Measurements from ENCODE around the gene COL4A5. TPM values are rescaled to one million over a fixed set of nuclear protein-coding genes. Genes with fewer than 3 reads are reported as not detected.

COL4A5 gene
- total RNA-seq, 1 experiment from 2014 or later = 0.24 TPM

DNA sequence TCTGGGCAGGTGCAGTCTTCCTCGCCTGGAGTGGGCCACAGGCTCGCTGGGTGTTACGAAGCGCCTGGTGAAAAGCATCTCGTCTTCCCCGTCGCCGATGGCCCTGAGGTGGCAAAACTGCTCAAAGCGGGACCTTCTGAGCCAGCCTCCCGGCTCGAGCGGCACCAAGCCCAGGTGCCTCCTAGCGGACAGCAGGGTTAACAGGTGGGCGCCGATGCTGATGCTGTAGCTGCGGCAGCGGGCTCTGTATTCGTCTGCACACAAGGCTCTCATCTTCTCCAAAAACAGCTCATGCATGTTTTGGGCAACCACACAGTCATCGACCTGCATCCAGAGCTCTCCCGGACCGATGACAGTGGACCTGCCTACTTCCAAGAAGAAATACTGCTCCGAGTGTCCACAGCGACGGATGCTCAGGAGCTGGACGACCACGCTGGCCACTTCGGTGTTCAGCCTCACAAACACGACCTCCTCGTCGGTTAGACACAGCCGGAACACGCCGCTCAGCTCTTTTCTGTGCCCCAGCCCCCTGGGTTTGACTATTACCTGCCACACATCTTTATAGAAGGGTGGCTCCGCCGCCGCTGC lies 295.5 kb downstream of the COL4A5 start:
- DNase-seq (ENCODE audit: low spot score) = no peak
- in situ Hi-C loops (cut with HindIII; ENCODE audit: low sequenced_read_pairs) = no loop called here

- DNase-seq (ENCODE audit: low spot score) = no peak
- in situ Hi-C loops (cut with HindIII; ENCODE audit: low sequenced_read_pairs) = no loop called here
Observed at GRCh38 chrX:108735679-108736508, 296.3 kb downstream of the COL4A5 start.

GRCh38 chrX:108736509-108737479 lies 297.2 kb downstream of the COL4A5 start, which contains the start of gene IRS4:
TSS of gene IRS4 (minus strand) at chrX:108736563.
- in situ Hi-C loops (cut with HindIII; ENCODE audit: low sequenced_read_pairs) = no loop called here
- no peak for DNase-seq (ENCODE audit: low spot score)

GRCh38 chrX:108737754-108738153 lies 298.1 kb downstream of the COL4A5 start:
- in situ Hi-C loops (cut with HindIII; ENCODE audit: low sequenced_read_pairs) = no loop called here
- no peak for DNase-seq (ENCODE audit: low spot score)

- DNase-seq (ENCODE audit: low spot score) = no peak
- in situ Hi-C loops (cut with HindIII; ENCODE audit: low sequenced_read_pairs) = no loop called here
Observed at GRCh38 chrX:108740299-108740774, 300.7 kb downstream of the COL4A5 start.

Other genes with a start within 250 kb of the COL4A5 start
- not detected in 2 replicates for gene COL4A6, start 1.4 kb upstream of the COL4A5 start, total RNA-seq (2014; rRNA removed; shearing (Covaris generic))